OCI-LY1 (cell line): ENCODE results near the gene BICRAL.

Source experiments
- EZH2 ChIP-seq: fragments of 200-600 bp; sonication (generic), shearing (Covaris generic); IDR thresholded peaks from 2 replicates; pipeline ENCODE4 v1.8.0; 2017; ENCODE audit warnings: borderline replicate concordance, mixed run types, mild to moderate bottlenecking, antibody characterized with exemption, low read length, moderate library complexity, mixed read lengths
- TF ChIP-seq, protein P1 (sequence below): fragments of 200-600 bp; sonication (generic), shearing (Covaris generic); IDR thresholded peaks from 2 replicates; pipeline ENCODE4 v1.5.1; 2017; ENCODE audit warnings: mild to moderate bottlenecking, antibody characterized with exemption, low read length, moderate library complexity, mixed read lengths

DNA sequence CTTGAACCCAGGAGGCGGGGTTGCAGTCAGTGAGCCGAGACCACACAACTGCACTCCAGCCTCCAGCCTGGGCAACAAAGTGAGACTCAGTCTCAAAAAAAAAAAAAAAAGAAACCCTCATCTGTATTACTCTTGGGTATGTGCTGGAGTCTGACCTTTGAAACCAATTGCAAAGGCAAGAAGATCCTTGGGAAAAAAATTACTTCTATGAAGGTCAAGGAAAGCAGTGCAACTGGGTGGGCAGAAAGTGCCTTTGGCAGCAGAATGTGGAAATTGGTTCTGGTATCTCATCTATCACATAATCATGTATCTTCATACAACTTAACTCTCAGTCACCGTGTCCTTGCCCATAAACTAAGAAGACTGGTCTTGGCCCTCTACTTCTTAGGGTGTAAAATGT, 89.9 kb downstream of the BICRAL start:
- TF ChIP-seq, protein P1, sequence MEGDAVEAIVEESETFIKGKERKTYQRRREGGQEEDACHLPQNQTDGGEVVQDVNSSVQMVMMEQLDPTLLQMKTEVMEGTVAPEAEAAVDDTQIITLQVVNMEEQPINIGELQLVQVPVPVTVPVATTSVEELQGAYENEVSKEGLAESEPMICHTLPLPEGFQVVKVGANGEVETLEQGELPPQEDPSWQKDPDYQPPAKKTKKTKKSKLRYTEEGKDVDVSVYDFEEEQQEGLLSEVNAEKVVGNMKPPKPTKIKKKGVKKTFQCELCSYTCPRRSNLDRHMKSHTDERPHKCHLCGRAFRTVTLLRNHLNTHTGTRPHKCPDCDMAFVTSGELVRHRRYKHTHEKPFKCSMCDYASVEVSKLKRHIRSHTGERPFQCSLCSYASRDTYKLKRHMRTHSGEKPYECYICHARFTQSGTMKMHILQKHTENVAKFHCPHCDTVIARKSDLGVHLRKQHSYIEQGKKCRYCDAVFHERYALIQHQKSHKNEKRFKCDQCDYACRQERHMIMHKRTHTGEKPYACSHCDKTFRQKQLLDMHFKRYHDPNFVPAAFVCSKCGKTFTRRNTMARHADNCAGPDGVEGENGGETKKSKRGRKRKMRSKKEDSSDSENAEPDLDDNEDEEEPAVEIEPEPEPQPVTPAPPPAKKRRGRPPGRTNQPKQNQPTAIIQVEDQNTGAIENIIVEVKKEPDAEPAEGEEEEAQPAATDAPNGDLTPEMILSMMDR, result no peak
- no peak for TF ChIP-seq EZH2
